Calu3 (cell line): Measurements from ENCODE around the gene MAGI1. TPM values are rescaled to one million over a fixed set of nuclear protein-coding genes. Genes with fewer than 3 reads are reported as not detected.

Source experiments
- BruUV-seq: library from RNA; stranded (reverse); fragments of 400-500 nt; replicated peaks from 2 replicates; lab custom pipeline; 2021; lab: Mats Ljungman, UMichigan
- CTCF ChIA-PET: fragments of 300-600 bp; sonication (Branson Sonifier 250); formaldehyde crosslinking; loops from one replicate; lab custom pipeline; 2022; ENCODE audit warnings: antibody characterized with exemption; lab: Charles Lee
- DNase-seq: peaks from one replicate; pipeline ENCODE4 v3.0.0; 2022
- H3K27ac Mint-ChIP-seq: one replicate; pipeline ENCODE4 v1.8.0; 2022; ENCODE audit warnings: mixed read lengths; ENCODE audit not compliant: unreplicated experiment
- H3K27me3 Mint-ChIP-seq: one replicate; pipeline ENCODE4 v1.8.0; 2022; ENCODE audit warnings: mixed read lengths; ENCODE audit not compliant: unreplicated experiment
- H3K36me3 Mint-ChIP-seq: one replicate; pipeline ENCODE4 v1.8.0; 2022; ENCODE audit warnings: mild to moderate bottlenecking, moderate library complexity, mixed read lengths; ENCODE audit not compliant: insufficient read depth, unreplicated experiment
- H3K4me1 Mint-ChIP-seq: one replicate; pipeline ENCODE4 v1.8.0; 2022; ENCODE audit warnings: mild to moderate bottlenecking, low read depth, mixed read lengths; ENCODE audit not compliant: unreplicated experiment
- H3K4me3 Mint-ChIP-seq: one replicate; pipeline ENCODE4 v1.8.0; 2022; ENCODE audit warnings: mild to moderate bottlenecking, low read depth, moderate library complexity, mixed read lengths; ENCODE audit not compliant: unreplicated experiment
- H3K9me3 Mint-ChIP-seq: one replicate; pipeline ENCODE4 v1.8.0; 2022; ENCODE audit warnings: low read depth, mixed read lengths; ENCODE audit not compliant: unreplicated experiment
- CTCF ChIP-seq: fragments of 200-600 bp; IDR thresholded peaks from one replicate; pipeline ENCODE4 v1.8.0; 2022; ENCODE audit warnings: antibody characterized with exemption; ENCODE audit not compliant: unreplicated experiment
- intact Hi-C: fragments of 100-400 bp; cut with micrococcal nuclease; formaldehyde crosslinking; loops from one replicate; pipeline ENCODE4 v1.10.0; 2022; ENCODE audit not compliant: unreplicated experiment
- total RNA-seq: library from RNA; stranded (reverse); gene quantifications from 2 replicates; pipeline ENCODE4 v1.2.3, GENCODE V29; 2022

The MAGI1 gene
- total RNA-seq, 1 experiment from 2014 or later: 76.4 TPM

GRCh38 chr3:66080167-66080566 lies 41.4 kb upstream of the MAGI1 start:
- no peak for TF ChIP-seq CTCF
- peaks cover 9% of the 10 kb centered on the region for H3K4me1 Mint-ChIP-seq
- DNase-seq: no peak
- H3K27me3 Mint-ChIP-seq: no peaks in the 10 kb centered on the region
- no peak overlapping the region for H3K4me3 Mint-ChIP-seq
- no peaks in the 10 kb centered on the region for H3K36me3 Mint-ChIP-seq
- CTCF ChIA-PET: no interaction called here
- no peak overlapping the region for H3K27ac Mint-ChIP-seq
- no TSS peak for BruUV-seq
- no peaks in the 10 kb centered on the region for H3K9me3 Mint-ChIP-seq
- intact Hi-C loops: no loop called here

- Mint-ChIP-seq H3K36me3 (no peaks in the 10 kb centered on the region), H3K4me3 (no peak overlapping the region), H3K27ac (no peak overlapping the region), H3K4me1 (no peaks in the 10 kb centered on the region), H3K9me3 (no peaks in the 10 kb centered on the region), H3K27me3 (no peaks in the 10 kb centered on the region)
- TF ChIP-seq CTCF: no peak
- intact Hi-C loops: no loop called here
- no TSS peak for BruUV-seq
- DNase-seq: no peak
- CTCF ChIA-PET: no interaction called here
Measured at GRCh38 chr3:66077973-66078372, 39.3 kb upstream of the MAGI1 start.

GRCh38 chr3:66076861-66077470 lies 38.2 kb upstream of the MAGI1 start:
- H3K36me3 Mint-ChIP-seq: no peaks in the 10 kb centered on the region
- CTCF ChIA-PET: interaction anchor here (0.6 kb wide), 1 partner anchor 39 kb away, joined by 3 read pairs; no protein-coding TSS in a partner anchor
- no peak overlapping the region for H3K27ac Mint-ChIP-seq
- H3K27me3 Mint-ChIP-seq: no peaks in the 10 kb centered on the region
- BruUV-seq: no TSS peak
- no peak for TF ChIP-seq CTCF
- intact Hi-C loops: no loop called here
- H3K4me1 Mint-ChIP-seq: no peaks in the 10 kb centered on the region
- no peak for DNase-seq
- no peak overlapping the region for H3K4me3 Mint-ChIP-seq
- H3K9me3 Mint-ChIP-seq: no peaks in the 10 kb centered on the region

- DNase-seq: no peak
- no peak for TF ChIP-seq CTCF
- CTCF ChIA-PET: no interaction called here
Measured at GRCh38 chr3:66075281-66075680, 36.6 kb upstream of the MAGI1 start.

More at GRCh38 chr3:66075281-66075680, 36.6 kb upstream of the MAGI1 start:
- H3K4me1 Mint-ChIP-seq: no peaks in the 10 kb centered on the region
- H3K27ac Mint-ChIP-seq: no peak overlapping the region
- intact Hi-C loops: no loop called here
- H3K27me3 Mint-ChIP-seq: no peaks in the 10 kb centered on the region
- no peaks in the 10 kb centered on the region for H3K9me3 Mint-ChIP-seq
- no peaks in the 10 kb centered on the region for H3K36me3 Mint-ChIP-seq
- no TSS peak for BruUV-seq
- H3K4me3 Mint-ChIP-seq: no peak overlapping the region
